H9 (cell line): ENCODE results near the gene NFXL1. TPM values are rescaled to one million over a fixed set of nuclear protein-coding genes. Genes with fewer than 3 reads are reported as not detected.

Experiments
- DNase-seq: peaks from one replicate; pipeline ENCODE4 v3.0.0-alpha.2; 2017
- H2AFZ ChIP-seq: one replicate; pipeline ENCODE4 v1.6.1; 2013; ENCODE audit warnings: mild to moderate bottlenecking, low read length, control low read depth, moderate library complexity
- H2AK5ac ChIP-seq: 2 replicates; pipeline ENCODE4 v1.6.1; 2013; ENCODE audit warnings: low read length, control low read depth, mixed read lengths; ENCODE audit not compliant: insufficient read length
- H2BK120ac ChIP-seq: one replicate; pipeline ENCODE4 v1.6.1; 2013; ENCODE audit warnings: low read depth, mild to moderate bottlenecking, low read length, control low read depth, inconsistent platforms; ENCODE audit not compliant: poor library complexity, severe bottlenecking
- H2BK12ac ChIP-seq: 2 replicates; pipeline ENCODE4 v1.6.1; 2013; ENCODE audit warnings: low read length, control low read depth, mixed read lengths, low read depth; ENCODE audit not compliant: insufficient read length
- H2BK15ac ChIP-seq: 2 replicates; pipeline ENCODE4 v1.6.1; 2013; ENCODE audit warnings: low read depth, low read length, control low read depth
- H2BK20ac ChIP-seq: one replicate; pipeline ENCODE4 v1.6.1; 2013; ENCODE audit warnings: low read depth, mild to moderate bottlenecking, low read length, control low read depth, inconsistent platforms; ENCODE audit not compliant: poor library complexity, severe bottlenecking
- H2BK5ac ChIP-seq: 2 replicates; pipeline ENCODE4 v1.6.1; 2013; ENCODE audit warnings: low read length, control low read depth, mixed read lengths; ENCODE audit not compliant: insufficient read length
- H3K14ac ChIP-seq: 2 replicates; pipeline ENCODE4 v1.6.1; 2013; ENCODE audit warnings: low read length, control low read depth; ENCODE audit not compliant: insufficient read depth
- H3K18ac ChIP-seq: 2 replicates; pipeline ENCODE4 v1.6.1; 2013; ENCODE audit warnings: low read depth, mild to moderate bottlenecking, mixed read lengths, low read length, control low read depth; ENCODE audit not compliant: insufficient read length
- H3K23ac ChIP-seq: 2 replicates; pipeline ENCODE4 v1.6.1; 2013; ENCODE audit warnings: low read length, control low read depth, mixed read lengths, low read depth; ENCODE audit not compliant: insufficient read length
- H3K23me2 ChIP-seq: 2 replicates; pipeline ENCODE4 v1.6.1; 2013; ENCODE audit warnings: low read depth, mild to moderate bottlenecking, mixed read lengths, low read length, control low read depth; ENCODE audit not compliant: insufficient read length, poor library complexity, severe bottlenecking
- H3K27ac ChIP-seq: 2 replicates; pipeline ENCODE4 v1.5.1; 2013; ENCODE audit warnings: low read length, control low read depth, mixed read lengths, low read depth; ENCODE audit not compliant: insufficient read length
- H3K27me3 ChIP-seq: 2 replicates; pipeline ENCODE4 v1.6.1; 2013; ENCODE audit warnings: low read length, control low read depth, inconsistent platforms; ENCODE audit not compliant: insufficient read depth
- H3K4ac ChIP-seq: 2 replicates; pipeline ENCODE4 v1.6.1; 2013; ENCODE audit warnings: low read depth, mild to moderate bottlenecking, control low read depth, inconsistent platforms, low read length, moderate library complexity
- H3K4me1 ChIP-seq: 2 replicates; pipeline ENCODE4 v1.6.1; 2013; ENCODE audit warnings: low read length, control low read depth, inconsistent platforms; ENCODE audit not compliant: insufficient read depth
- H3K4me2 ChIP-seq: 2 replicates; pipeline ENCODE4 v1.6.1; 2013; ENCODE audit warnings: low read length, control low read depth, mixed read lengths; ENCODE audit not compliant: insufficient read length, insufficient read depth
- H3K56ac ChIP-seq: 2 replicates; pipeline ENCODE4 v1.6.1; 2013; ENCODE audit warnings: low read depth, mild to moderate bottlenecking, mixed read lengths, low read length, control low read depth; ENCODE audit not compliant: insufficient read length
- H3K79me1 ChIP-seq: 2 replicates; pipeline ENCODE4 v1.6.1; 2013; ENCODE audit warnings: low read depth, mild to moderate bottlenecking, moderate library complexity, low read length, control low read depth, inconsistent platforms; ENCODE audit not compliant: insufficient read depth, poor library complexity, severe bottlenecking
- H3K79me2 ChIP-seq: 2 replicates; pipeline ENCODE4 v1.6.1; 2013; ENCODE audit warnings: low read length, control low read depth, inconsistent platforms; ENCODE audit not compliant: insufficient read depth
- H3K9ac ChIP-seq: 2 replicates; pipeline ENCODE4 v1.6.1; 2013; ENCODE audit warnings: low read length, control low read depth, mixed read lengths; ENCODE audit not compliant: insufficient read length; ENCODE audit errors: extremely low read depth
- H3K9me3 ChIP-seq: one replicate; pipeline ENCODE4 v1.6.1; 2013; ENCODE audit warnings: low read depth, low read length, inconsistent platforms; ENCODE audit not compliant: control insufficient read depth
- H3T11ph ChIP-seq: one replicate; pipeline ENCODE4 v1.6.1; 2013; ENCODE audit warnings: mild to moderate bottlenecking, low read length, control low read depth, inconsistent platforms
- H4K20me1 ChIP-seq: one replicate; pipeline ENCODE4 v1.6.1; 2013; ENCODE audit not compliant: control insufficient read depth, insufficient read length, insufficient read depth
- H4K5ac ChIP-seq: 2 replicates; pipeline ENCODE4 v1.6.1; 2013; ENCODE audit warnings: low read depth, mild to moderate bottlenecking, mixed read lengths, low read length, control low read depth; ENCODE audit not compliant: insufficient read length
- H4K8ac ChIP-seq: replicated peaks from 2 replicates; pipeline ENCODE4 v1.6.1; 2013; ENCODE audit warnings: low read length, control low read depth, mixed read lengths, low read depth; ENCODE audit not compliant: insufficient read length
- H4K91ac ChIP-seq: 2 replicates; pipeline ENCODE4 v1.6.1; 2013; ENCODE audit warnings: low read depth, mild to moderate bottlenecking, moderate library complexity, mixed read lengths, low read length, control low read depth; ENCODE audit not compliant: insufficient read length
- H3K27ac Mint-ChIP-seq, 3 experiments: 2 replicates in 2 of 3; 3 replicates in 1 of 3; pipeline ENCODE4 v1.8.0; 2020 to 2021; ENCODE audit warnings: mixed read lengths in 3 of 3, mild to moderate bottlenecking in 1 of 3, moderate library complexity in 1 of 3
- H3K27me3 Mint-ChIP-seq: 2 replicates; pipeline ENCODE4 v1.8.0; 2021; ENCODE audit warnings: low read depth, mild to moderate bottlenecking, moderate library complexity, mixed read lengths
- H3K36me3 Mint-ChIP-seq, 3 experiments: 2 replicates in 2 of 3; 3 replicates in 1 of 3; pipeline ENCODE4 v1.8.0; 2020 to 2021; ENCODE audit warnings: low read depth in 3 of 3, mixed read lengths in 3 of 3; ENCODE audit not compliant: insufficient read depth in 1 of 3
- H3K4me1 Mint-ChIP-seq, 2 experiments: 2 replicates each; pipeline ENCODE4 v1.8.0; 2020; ENCODE audit warnings: mixed read lengths in 2 of 2
- H3K4me3 Mint-ChIP-seq, 2 experiments: 2 replicates in 1 of 2; 3 replicates in 1 of 2; pipeline ENCODE4 v1.8.0; 2020 to 2021; ENCODE audit warnings: mild to moderate bottlenecking in 2 of 2, mixed read lengths in 2 of 2, moderate library complexity in 1 of 2
- H3K9me3 Mint-ChIP-seq, 2 experiments: 2 replicates in 1 of 2; 3 replicates in 1 of 2; pipeline ENCODE4 v1.8.0; 2020; ENCODE audit warnings: mild to moderate bottlenecking in 2 of 2, mixed read lengths in 2 of 2, moderate library complexity in 1 of 2
- CTCF ChIP-seq: fragments of 200-600 bp; sonication (generic); conservative IDR thresholded peaks from 3 replicates; pipeline ENCODE4 v1.8.0; 2021; ENCODE audit warnings: antibody characterized with exemption, mild to moderate bottlenecking
- WGBS: extraction: QIAGEN DNeasy Blood & Tissue Kit; methylation state at CpG from one replicate; pipeline ENCODE4 v1.1.7; 2013; ENCODE audit warnings: missing lambda C conversion rate, low lambda C conversion rate, mixed read lengths; ENCODE audit not compliant: insufficient read length; ENCODE audit errors: extremely low coverage; 5-methylcytosine and 5-hydroxymethylcytosine counted together
- total RNA-seq: library from RNA; stranded (reverse); gene quantifications from 2 replicates; pipeline ENCODE4 v1.2.1, GENCODE V29; 2021

Gene NFXL1
- total RNA-seq, 1 experiment from 2014 or later, result 33.8 TPM

GRCh38 chr4:47936336-47936735, 22.0 kb upstream of the NFXL1 start:
- no peak overlapping the region for H2BK120ac ChIP-seq
- Mint-ChIP-seq H3K4me3 (no peak overlapping the region), H3K4me1 (no peaks in the 10 kb centered on the region), H3K36me3 (peaks cover 0 to 5% (median 0%) of the 10 kb centered on the region in 3 experiments; a peak in 2 of 7 replicates), H3K27ac (no peak overlapping the region; a peak in 1 of 7 replicates), H3K27me3 (no peaks in the 10 kb centered on the region), H3K9me3 (peaks cover 0 to 3% of the 10 kb centered on the region in 2 experiments; a peak in 2 of 5 replicates)
- no peaks in the 10 kb centered on the region for H3K4me1 ChIP-seq
- H3K23me2 ChIP-seq, result no peaks in the 10 kb centered on the region
- no peak overlapping the region for H3T11ph ChIP-seq
- H3K56ac ChIP-seq, result no peak overlapping the region
- no peak overlapping the region for H4K91ac ChIP-seq
- TF ChIP-seq CTCF, result no peak
- no peaks in the 10 kb centered on the region for H3K79me1 ChIP-seq
- H4K20me1 ChIP-seq, result no peaks in the 10 kb centered on the region
- no peak overlapping the region for H2AK5ac ChIP-seq
- no peak overlapping the region for H3K23ac ChIP-seq
- no peak overlapping the region for H4K5ac ChIP-seq
- H3K27ac ChIP-seq, result no peak overlapping the region
- H3K4ac ChIP-seq, result no peak overlapping the region
- H2BK20ac ChIP-seq, result no peak overlapping the region
- no peaks in the 10 kb centered on the region for H3K79me2 ChIP-seq
- no CpG with 5 or more reads among the region's 6 CpGs for WGBS
- no peak overlapping the region for H3K4me2 ChIP-seq
- H2BK12ac ChIP-seq, result no peak overlapping the region
- no peaks in the 10 kb centered on the region for H3K27me3 ChIP-seq
- no peak overlapping the region for H3K14ac ChIP-seq
- no peak overlapping the region for H2BK15ac ChIP-seq
- no peak overlapping the region for H2BK5ac ChIP-seq
- H2AFZ ChIP-seq, result no peak overlapping the region
- DNase-seq, result no peak
- H3K9me3 ChIP-seq, result no peaks in the 10 kb centered on the region
- no peak overlapping the region for H3K9ac ChIP-seq
- no peak overlapping the region for H3K18ac ChIP-seq
- H4K8ac ChIP-seq, result no peak overlapping the region
